Gastrocnemius medialis (tissue), 4 donors: Measurements from ENCODE around the gene PHACTR1.

Source experiments
- CTCF ChIP-seq, 5 experiments: fragments of 450-650 bp in 3 of 5; fragments of 200-600 bp in 2 of 5; sonication (generic) in 2 of 5; IDR thresholded peaks in 4 of 5; conservative IDR thresholded peaks in 1 of 5; 1 replicate in 4 of 5; 2 replicates in 1 of 5; pipeline ENCODE4 v1.5.1; 2016 to 2019; ENCODE audit warnings: antibody characterized with exemption in 5 of 5, mild to moderate bottlenecking in 3 of 5, moderate library complexity in 3 of 5
- POLR2A ChIP-seq, 2 donors: fragments of 450-650 bp; IDR thresholded peaks; one replicate each; pipeline ENCODE4 v1.6.1; 2017; ENCODE audit warnings: antibody characterized with exemption in 2 of 2, mild to moderate bottlenecking in 2 of 2, moderate library complexity in 2 of 2

- TF ChIP-seq POLR2A (IDR thresholded peaks at IDR 0.05) (no peak), CTCF (IDR thresholded peaks at IDR 0.05 in 4 of 5, conservative IDR thresholded peaks at IDR 0.05 in 1 of 5) (no peak)
Observed at GRCh38 chr6:12804952-12805645, 88.5 kb downstream of the PHACTR1 start.
